HCT116 (cell line): ENCODE data around the gene ATP10B. TPM values are rescaled to one million over a fixed set of nuclear protein-coding genes. Genes with fewer than 3 reads are reported as not detected.

Source experiments
- ATAC-seq: fragments of 200-7000 bp; cut with Tn5 transposase; 2 replicates; pipeline ENCODE4 v1.9.1; 2020; ENCODE audit warnings: mild to moderate bottlenecking, moderate library complexity
- BruUV-seq: library from RNA; stranded (reverse); fragments of 400-500 nt; replicated peaks from 2 replicates; lab custom pipeline; 2021; lab: Mats Ljungman, UMichigan
- CTCF ChIA-PET: fragments of 300-600 bp; sonication (Branson Sonifier 250); formaldehyde crosslinking; loops from one replicate; lab custom pipeline; 2021; ENCODE audit warnings: antibody characterized with exemption; lab: Charles Lee
- POLR2A ChIA-PET: fragments of 300-600, 350-600 bp; sonication (Branson Sonifier 250); formaldehyde crosslinking; loops from one replicate; lab custom pipeline; 2021; ENCODE audit warnings: antibody characterized with exemption; lab: Charles Lee
- RAD21 ChIA-PET, 2 experiments: fragments of 300-600 bp; sonication (Branson Sonifier 250); formaldehyde crosslinking; loops; one replicate each; lab custom pipeline; 2023; ENCODE audit warnings: low total read pairs in 2 of 2; ENCODE audit not compliant: uncharacterized antibody in 2 of 2, unreplicated experiment in 2 of 2, low non-redundant PET in 1 of 2; lab: Charles Lee
- DNase-seq: peaks from one replicate; pipeline ENCODE4 v3.0.0-alpha.2; 2010; ENCODE audit warnings: low read depth, low spot score
- H2AFZ ChIP-seq: fragments of 200-600 bp; shearing (Covaris generic), sonication (generic); 2 replicates; pipeline ENCODE4 v1.6.1; 2017; ENCODE audit warnings: low read depth, mixed run types, mixed read lengths, antibody characterized with exemption, low read length; ENCODE audit not compliant: poor library complexity, severe bottlenecking
- H3K27ac ChIP-seq: 2 replicates; pipeline ENCODE4 v1.5.1; 2012; ENCODE audit warnings: low read depth, low read length
- H3K27me3 ChIP-seq: fragments of 200-600 bp; sonication (generic); 2 replicates; pipeline ENCODE4 v1.6.1; 2016; ENCODE audit warnings: mixed run types, low read length, mixed read lengths; ENCODE audit not compliant: insufficient read depth
- H3K36me3 ChIP-seq, 2 experiments: fragments of 200-500 bp in 1 of 2; fragments of 200-600 bp in 1 of 2; sonication (Bioruptor generic) in 1 of 2; sonication (generic) in 1 of 2; 2 replicates each; pipeline versions ENCODE4 v1.5.1 to v1.6.1; 2014 to 2016; ENCODE audit warnings: low read length in 2 of 2, inconsistent platforms in 1 of 2, mixed read lengths in 1 of 2, mixed run types in 1 of 2; ENCODE audit not compliant: insufficient read depth in 2 of 2, control insufficient read depth in 1 of 2
- H3K4me1 ChIP-seq, 2 experiments: fragments of 200-600 bp in 1 of 2; sonication (generic) in 1 of 2; 2 replicates each; pipeline versions ENCODE4 v1.5.1 to v1.6.1; 2012 to 2017; ENCODE audit warnings: low read length in 2 of 2, inconsistent platforms in 1 of 2, mild to moderate bottlenecking in 1 of 2, mixed read lengths in 1 of 2, mixed run types in 1 of 2, moderate library complexity in 1 of 2; ENCODE audit not compliant: insufficient read depth in 2 of 2, control insufficient read depth in 1 of 2
- H3K4me2 ChIP-seq: fragments of 200-600 bp; sonication (generic); 2 replicates; pipeline ENCODE4 v1.6.1; 2017; ENCODE audit warnings: mixed run types, low read length, mixed read lengths
- H3K4me3 ChIP-seq, 2 experiments: fragments of 200-600 bp in 1 of 2; sonication (generic) in 1 of 2; replicated peaks in 1 of 2; 2 replicates each; pipeline ENCODE4 v1.5.1; 2011 to 2016; ENCODE audit warnings: low read length in 2 of 2, control low read depth in 1 of 2, low read depth in 1 of 2, mild to moderate bottlenecking in 1 of 2, mixed read lengths in 1 of 2, mixed run types in 1 of 2
- H3K79me2 ChIP-seq: fragments of 200-600 bp; sonication (generic); 2 replicates; pipeline ENCODE4 v1.6.1; 2017; ENCODE audit warnings: mild to moderate bottlenecking, mixed run types, low read length, moderate library complexity, mixed read lengths; ENCODE audit not compliant: insufficient read depth
- H3K9ac ChIP-seq: fragments of 200-600 bp; sonication (generic); 2 replicates; pipeline ENCODE4 v1.6.1; 2016; ENCODE audit warnings: low read length, mixed read lengths
- H3K9me2 ChIP-seq: fragments of 200-600 bp; sonication (generic), shearing (Covaris generic); 2 replicates; pipeline ENCODE4 v1.6.1; 2017; ENCODE audit warnings: mixed run types, mild to moderate bottlenecking, moderate library complexity; ENCODE audit not compliant: insufficient read depth
- H3K9me3 ChIP-seq, 2 experiments: fragments of 200-500 bp in 1 of 2; fragments of 200-600 bp in 1 of 2; sonication (Bioruptor generic) in 1 of 2; sonication (generic) in 1 of 2; 2 replicates each; pipeline ENCODE4 v1.6.1; 2014 to 2017; ENCODE audit warnings: low read length in 2 of 2, mixed read lengths in 2 of 2, inconsistent platforms in 1 of 2, low read depth in 1 of 2, mild to moderate bottlenecking in 1 of 2, mixed run types in 1 of 2, moderate library complexity in 1 of 2; ENCODE audit not compliant: control insufficient read depth in 1 of 2, insufficient read depth in 1 of 2
- H4K20me1 ChIP-seq: fragments of 200-600 bp; sonication (generic), shearing (Covaris generic); 2 replicates; pipeline ENCODE4 v1.6.1; 2017; ENCODE audit warnings: mixed run types, mild to moderate bottlenecking, moderate library complexity; ENCODE audit not compliant: insufficient read depth
- ATF3 ChIP-seq: IDR thresholded peaks from 2 replicates; pipeline ENCODE4 v1.6.1; 2012
- CBX3 ChIP-seq: IDR thresholded peaks from 2 replicates; pipeline ENCODE4 v1.6.1; 2012; ENCODE audit warnings: low read depth
- CTCF ChIP-seq, 3 experiments: fragments of 200-600 bp in 1 of 3; sonication (generic) in 1 of 3; IDR thresholded peaks in 2 of 3; conservative IDR thresholded peaks in 1 of 3; 2 replicates each; pipeline ENCODE4 v1.5.1; 2012 to 2017; ENCODE audit warnings: low read depth in 2 of 3, low read length in 2 of 3, antibody characterized with exemption in 1 of 3, borderline replicate concordance in 1 of 3, control low read depth in 1 of 3, mild to moderate bottlenecking in 1 of 3, mixed read lengths in 1 of 3, mixed run types in 1 of 3, moderate library complexity in 1 of 3; ENCODE audit not compliant: insufficient read depth in 1 of 3
- EGR1 ChIP-seq: IDR thresholded peaks from 2 replicates; pipeline ENCODE4 v1.6.1; 2012; ENCODE audit warnings: low read depth
- ELF1 ChIP-seq: IDR thresholded peaks from 2 replicates; pipeline ENCODE4 v1.6.1; 2012; ENCODE audit warnings: low read depth, borderline replicate concordance
- FOSL1 ChIP-seq: IDR thresholded peaks from 2 replicates; pipeline ENCODE4 v1.6.1; 2012; ENCODE audit warnings: low read depth
- POLR2AphosphoS5 ChIP-seq: IDR thresholded peaks from 2 replicates; pipeline ENCODE4 v1.6.1; 2011; ENCODE audit warnings: mild to moderate bottlenecking, low read depth, low read length, moderate library complexity
- RAD21 ChIP-seq: IDR thresholded peaks from 2 replicates; pipeline ENCODE4 v1.6.1; 2012; ENCODE audit warnings: low read depth, mild to moderate bottlenecking
- SIN3A ChIP-seq: IDR thresholded peaks from 2 replicates; pipeline ENCODE4 v1.6.1; 2012; ENCODE audit warnings: low read depth
- SRF ChIP-seq: IDR thresholded peaks from 2 replicates; pipeline ENCODE4 v1.6.1; 2012; ENCODE audit warnings: low read depth
- TCF7L2 ChIP-seq: IDR thresholded peaks from 2 replicates; pipeline ENCODE4 v1.7.0; 2011; ENCODE audit warnings: borderline replicate concordance, inconsistent platforms; ENCODE audit not compliant: insufficient read depth, insufficient read length; ENCODE audit errors: extremely low read depth
- YY1 ChIP-seq: IDR thresholded peaks from 2 replicates; pipeline ENCODE4 v1.6.1; 2011; ENCODE audit warnings: low read length, low read depth, moderate library complexity, mild to moderate bottlenecking; ENCODE audit not compliant: insufficient replicate concordance; ENCODE audit errors: extremely low read depth
- ZFX ChIP-seq: fragments of 450-650 bp; IDR thresholded peaks from 2 replicates; pipeline ENCODE4 v1.6.1; 2017
- ZNF274 ChIP-seq: fragments of 200-500 bp; sonication (Bioruptor generic); IDR thresholded peaks from 2 replicates; pipeline ENCODE4 v1.6.1; 2014; ENCODE audit warnings: mild to moderate bottlenecking, low read depth, low read length, inconsistent platforms
- intact Hi-C: fragments of 100-400 bp; cut with micrococcal nuclease; formaldehyde crosslinking; loops from 2 replicates; pipeline ENCODE4 v1.10.0; 2022
- total RNA-seq: library from RNA; stranded (reverse); gene quantifications from one replicate; pipeline ENCODE4 v1.2.1, GENCODE V29; 2021; ENCODE audit not compliant: unreplicated experiment

Gene ATP10B
- total RNA-seq, 1 experiment from 2014 or later, result 0.07 TPM

DNA sequence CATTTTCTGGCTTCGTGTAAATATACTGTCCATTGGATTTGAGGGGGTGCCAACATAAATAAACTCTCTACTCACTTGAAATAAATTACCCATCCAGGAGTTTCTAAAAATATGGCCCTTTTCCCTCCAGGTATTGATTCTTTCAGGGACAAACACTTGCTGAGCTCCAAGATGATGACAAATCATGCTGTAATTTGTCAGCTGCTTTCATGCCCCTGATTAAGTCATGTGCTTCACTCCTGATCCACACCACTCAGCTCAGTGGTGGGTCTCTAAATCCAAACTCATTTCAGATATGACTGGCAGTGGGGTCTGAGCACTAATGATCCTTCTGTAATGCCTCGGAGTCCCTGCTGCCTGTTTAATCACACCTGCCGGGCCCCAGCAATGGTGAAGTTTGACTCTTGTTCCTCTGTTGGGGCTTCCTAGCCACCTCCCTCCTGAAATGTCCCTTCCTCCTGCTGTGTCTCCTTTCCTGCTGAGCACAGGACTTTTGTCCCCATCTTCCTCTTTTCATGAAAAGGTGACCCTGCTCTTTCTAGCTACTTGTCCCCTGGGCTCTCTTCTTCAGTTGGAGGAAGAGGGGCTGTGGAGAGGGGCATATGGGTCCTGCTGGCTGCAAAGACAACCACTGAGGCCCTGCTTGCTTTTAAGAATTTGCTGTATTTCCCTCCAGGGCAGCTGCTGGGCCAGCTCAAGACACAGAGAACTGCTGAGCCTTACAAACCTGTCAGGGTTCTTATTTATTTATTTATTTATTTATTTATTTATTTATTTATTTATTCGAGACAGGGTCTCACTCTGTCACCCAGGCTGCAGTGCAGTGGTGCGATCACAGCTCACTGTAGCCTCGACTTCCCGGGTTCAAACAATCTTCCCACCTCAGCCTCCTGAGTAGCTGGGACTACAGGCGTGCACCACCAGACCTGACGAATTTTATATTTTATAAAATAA is 200.0 kb downstream of the ATP10B start:
- TF ChIP-seq ELF1 (no peak), TCF7L2 (no peak), RAD21 (no peak), CBX3 (no peak), CTCF (IDR thresholded peaks at IDR 0.05 in 2 of 3, conservative IDR thresholded peaks at IDR 0.05 in 1 of 3; ENCODE audit: borderline replicate concordance in 1 of 3, insufficient read depth in 1 of 3, low read depth in 2 of 3, low read length in 2 of 3) (no peak), YY1 (no peak), ZNF274 (no peak), ATF3 (no peak), FOSL1 (no peak), POLR2AphosphoS5 (no peak), EGR1 (no peak), SIN3A (no peak), ZFX (no peak), SRF (no peak)
- TF ChIP-seq, all 23 proteins: peak for 0
- ChIA-PET RAD21 (no interaction called here), POLR2A (no interaction called here), CTCF (no interaction called here)
- Histone ChIP-seq H3K9ac (no peak overlapping the region), H3K9me2 (no peaks in the 10 kb centered on the region), H3K36me3 (no peaks in the 10 kb centered on the region; a peak in 1 of 4 replicates), H3K4me3 (no peak overlapping the region), H3K27me3 (no peaks in the 10 kb centered on the region), H3K4me2 (no peak overlapping the region), H3K9me3 (no peaks in the 10 kb centered on the region), H3K4me1 (no peaks in the 10 kb centered on the region), H2AFZ (no peak overlapping the region), H4K20me1 (no peaks in the 10 kb centered on the region), H3K79me2 (no peaks in the 10 kb centered on the region), H3K27ac (no peak overlapping the region)
- intact Hi-C loops, result no loop called here
- ATAC-seq, result no peak
- no peak for DNase-seq
- BruUV-seq, result no TSS peak
